IMR-90 (cell line): ENCODE results near the gene ZNF423. TPM values are rescaled to one million over a fixed set of nuclear protein-coding genes. Genes with fewer than 3 reads are reported as not detected.

Experiments used
- ATAC-seq: fragments of 200-7000 bp; cut with Tn5 transposase; 2 replicates; pipeline ENCODE4 v1.9.1; 2020; ENCODE audit warnings: low read depth, mild to moderate bottlenecking, moderate library complexity
- BruUV-seq: library from RNA; stranded (reverse); fragments of 400-500 nt; replicated peaks from 2 replicates; lab custom pipeline; 2021; lab: Mats Ljungman, UMichigan
- CTCF ChIA-PET: fragments of 300-600 bp; formaldehyde crosslinking; extraction: SDS; loops from one replicate; lab custom pipeline; 2021; ENCODE audit warnings: antibody characterized with exemption; lab: Yijun Ruan, JAX
- POLR2A ChIA-PET: fragments of 300-600 bp; sonication (Branson Sonifier 250); formaldehyde crosslinking; loops from one replicate; lab custom pipeline; 2022; ENCODE audit warnings: antibody characterized with exemption; ENCODE audit not compliant: unreplicated experiment; lab: Charles Lee
- DNase-seq: peaks from one replicate; pipeline ENCODE4 v3.0.0; 2013
- H2AFZ ChIP-seq: replicated peaks from 2 replicates; pipeline ENCODE3; 2013; ENCODE audit warnings: low read length, mild to moderate bottlenecking; ENCODE audit not compliant: poor library complexity
- H2AK5ac ChIP-seq: 2 replicates; pipeline ENCODE4 v1.6.1; 2013; ENCODE audit warnings: low read depth, low read length, inconsistent platforms
- H2AK9ac ChIP-seq: replicated peaks from 2 replicates; pipeline ENCODE3; 2013; ENCODE audit warnings: mild to moderate bottlenecking, low read depth, low read length, moderate library complexity; ENCODE audit not compliant: poor library complexity
- H2BK120ac ChIP-seq: 2 replicates; pipeline ENCODE4 v1.6.1; 2013; ENCODE audit warnings: low read depth, low read length, inconsistent platforms
- H2BK15ac ChIP-seq: 3 replicates; pipeline ENCODE4 v1.6.1; 2013; ENCODE audit warnings: low read depth, low read length, inconsistent platforms
- H2BK20ac ChIP-seq: 2 replicates; pipeline ENCODE4 v1.6.1; 2013; ENCODE audit warnings: low read depth, mild to moderate bottlenecking, inconsistent platforms, low read length, moderate library complexity
- H2BK5ac ChIP-seq: 2 replicates; pipeline ENCODE4 v1.6.1; 2013; ENCODE audit warnings: mild to moderate bottlenecking, low read depth, low read length, inconsistent platforms; ENCODE audit not compliant: poor library complexity, severe bottlenecking
- H3K14ac ChIP-seq: replicated peaks from 2 replicates; pipeline ENCODE4 v1.6.1; 2013; ENCODE audit warnings: low read depth, low read length, inconsistent platforms
- H3K18ac ChIP-seq: 2 replicates; pipeline ENCODE4 v1.6.1; 2013; ENCODE audit warnings: low read depth, low read length, control low read depth
- H3K23ac ChIP-seq: 2 replicates; pipeline ENCODE4 v1.6.1; 2013; ENCODE audit warnings: low read depth, low read length, inconsistent platforms
- H3K27ac ChIP-seq: 2 replicates; pipeline ENCODE4 v1.5.1; 2013; ENCODE audit warnings: mild to moderate bottlenecking, control low read depth, low read length; ENCODE audit not compliant: insufficient read depth
- H3K27me3 ChIP-seq: 2 replicates; pipeline ENCODE4 v1.6.1; 2013; ENCODE audit warnings: low read length; ENCODE audit not compliant: control insufficient read depth, insufficient read depth
- H3K36me3 ChIP-seq: 2 replicates; pipeline ENCODE4 v1.6.1; 2013; ENCODE audit warnings: low read length, mixed read lengths; ENCODE audit not compliant: control insufficient read depth, insufficient read depth
- H3K4ac ChIP-seq: 2 replicates; pipeline ENCODE4 v1.6.1; 2013; ENCODE audit warnings: low read depth, low read length, inconsistent platforms
- H3K4me1 ChIP-seq: 2 replicates; pipeline ENCODE4 v1.6.1; 2013; ENCODE audit warnings: low read length, mixed read lengths; ENCODE audit not compliant: control insufficient read depth, insufficient read depth
- H3K4me2 ChIP-seq: 2 replicates; pipeline ENCODE4 v1.6.1; 2013; ENCODE audit warnings: low read depth, mild to moderate bottlenecking, control low read depth, low read length, moderate library complexity
- H3K4me3 ChIP-seq: 2 replicates; pipeline ENCODE4 v1.5.1; 2013; ENCODE audit warnings: low read depth, mild to moderate bottlenecking, control low read depth, low read length, moderate library complexity; ENCODE audit not compliant: insufficient read depth
- H3K56ac ChIP-seq: 2 replicates; pipeline ENCODE4 v1.6.1; 2013; ENCODE audit warnings: low read length, inconsistent platforms; ENCODE audit not compliant: insufficient read depth; ENCODE audit errors: extremely low read depth
- H3K79me1 ChIP-seq, 2 experiments: 2 replicates each; pipeline ENCODE4 v1.6.1; 2013; ENCODE audit warnings: low read length in 2 of 2, inconsistent platforms in 1 of 2, low read depth in 1 of 2
- H3K9ac ChIP-seq: 2 replicates; pipeline ENCODE4 v1.6.1; 2013; ENCODE audit warnings: low read depth, low read length, control low read depth
- H3K9me1 ChIP-seq: 2 replicates; pipeline ENCODE4 v1.6.1; 2013; ENCODE audit warnings: low read length, inconsistent platforms; ENCODE audit not compliant: insufficient read depth
- H3K9me3 ChIP-seq: 2 replicates; pipeline ENCODE4 v1.6.1; 2013; ENCODE audit warnings: low read length; ENCODE audit not compliant: control insufficient read depth, insufficient read depth
- H4K20me1 ChIP-seq: 2 replicates; pipeline ENCODE4 v1.6.1; 2013; ENCODE audit warnings: low read length, inconsistent platforms; ENCODE audit not compliant: insufficient read depth
- H4K5ac ChIP-seq: 2 replicates; pipeline ENCODE4 v1.6.1; 2013; ENCODE audit warnings: mild to moderate bottlenecking, low read depth, low read length, control low read depth
- H4K8ac ChIP-seq, 2 experiments: 2 replicates each; pipeline ENCODE4 v1.6.1; 2013; ENCODE audit warnings: low read depth in 2 of 2, low read length in 2 of 2, control low read depth in 1 of 2, inconsistent platforms in 1 of 2
- H4K91ac ChIP-seq: 2 replicates; pipeline ENCODE4 v1.6.1; 2013; ENCODE audit warnings: low read depth, low read length, inconsistent platforms; ENCODE audit not compliant: insufficient read depth
- BHLHE40 ChIP-seq: fragments of 150-350 bp; IDR thresholded peaks from 2 replicates; pipeline ENCODE4 v1.6.1; 2016; ENCODE audit warnings: mild to moderate bottlenecking, low read depth, low read length
- CEBPB ChIP-seq: IDR thresholded peaks from 2 replicates; pipeline ENCODE4 v1.6.1; 2012; ENCODE audit warnings: low read depth, low read length, improper control_type of control experiment
- CHD1 ChIP-seq: IDR thresholded peaks from 2 replicates; pipeline ENCODE4 v1.6.1; 2012; ENCODE audit warnings: low read depth, low read length, improper control_type of control experiment
- FOS ChIP-seq: fragments of 150-350 bp; IDR thresholded peaks from 2 replicates; pipeline ENCODE4 v1.6.1; 2016; ENCODE audit warnings: low read depth, low read length
- MAFK ChIP-seq: IDR thresholded peaks from 2 replicates; pipeline ENCODE4 v1.6.1; 2012; ENCODE audit warnings: low read depth, low read length, improper control_type of control experiment
- MAZ ChIP-seq: IDR thresholded peaks from 2 replicates; pipeline ENCODE4 v1.6.1; 2012; ENCODE audit warnings: low read depth, mild to moderate bottlenecking, low read length, improper control_type of control experiment, moderate library complexity, borderline replicate concordance
- MXI1 ChIP-seq: IDR thresholded peaks from 2 replicates; pipeline ENCODE4 v1.6.1; 2012; ENCODE audit warnings: low read depth, mild to moderate bottlenecking, low read length, moderate library complexity, borderline replicate concordance
- POLR2A ChIP-seq: IDR thresholded peaks from 2 replicates; pipeline ENCODE4 v1.6.1; 2012; ENCODE audit warnings: mild to moderate bottlenecking, low read depth, low read length
- SMC3 ChIP-seq: fragments of 150-350 bp; IDR thresholded peaks from 2 replicates; pipeline ENCODE4 v1.6.1; 2016; ENCODE audit warnings: low read depth, mild to moderate bottlenecking, antibody characterized with exemption, low read length, moderate library complexity
- USF2 ChIP-seq: fragments of 150-350 bp; IDR thresholded peaks from 2 replicates; pipeline ENCODE4 v1.6.1; 2017; ENCODE audit warnings: mild to moderate bottlenecking, antibody characterized with exemption, low read length, low read depth
- WGBS, 2 experiments: methylation state at CpG; one replicate each; pipeline versions ENCODE4 v1.1.5 to v1.1.7; 2013; ENCODE audit warnings: missing lambda C conversion rate in 2 of 2; ENCODE audit not compliant: insufficient read length in 1 of 2; ENCODE audit errors: extremely low coverage in 2 of 2; 5-methylcytosine and 5-hydroxymethylcytosine counted together
- dilution Hi-C: fragments of 300-500 bp; cut with HindIII; formaldehyde crosslinking; loops from one replicate; pipeline ENCODE4 v1.14.3; 2018; ENCODE audit warnings: low sequenced_read_pairs; ENCODE audit not compliant: unreplicated experiment
- in situ Hi-C: fragments of 300-500 bp; cut with MboI; formaldehyde crosslinking; loops from 3 replicates; pipeline ENCODE4 v1.14.3; 2019; ENCODE audit warnings: low sequenced_read_pairs, inconsistent platforms, mixed read lengths
- intact Hi-C: fragments of 100-400 bp; cut with micrococcal nuclease; formaldehyde crosslinking; loops from 2 replicates; pipeline ENCODE4 v1.10.0; 2022
- polyA plus RNA-seq, 3 experiments: library from polyadenylated mRNA; depleted of rRNA; stranded (reverse); fragments of >200 nt; gene quantifications; 2 replicates each; pipeline ENCODE4 v1.2.3, GENCODE V29; 2012; ENCODE audit warnings: low replicate concordance in 1 of 3
- total RNA-seq: library from RNA; depleted of rRNA; stranded (reverse); fragments of >200 nt; gene quantifications from 2 replicates; pipeline ENCODE4 v1.2.3, GENCODE V29; 2012

The ZNF423 gene
- total and polyA plus RNA-seq, 2 of the 4 experiments (the other 2 are of a cell fraction), result under 0.01 to 0.10 TPM

DNA sequence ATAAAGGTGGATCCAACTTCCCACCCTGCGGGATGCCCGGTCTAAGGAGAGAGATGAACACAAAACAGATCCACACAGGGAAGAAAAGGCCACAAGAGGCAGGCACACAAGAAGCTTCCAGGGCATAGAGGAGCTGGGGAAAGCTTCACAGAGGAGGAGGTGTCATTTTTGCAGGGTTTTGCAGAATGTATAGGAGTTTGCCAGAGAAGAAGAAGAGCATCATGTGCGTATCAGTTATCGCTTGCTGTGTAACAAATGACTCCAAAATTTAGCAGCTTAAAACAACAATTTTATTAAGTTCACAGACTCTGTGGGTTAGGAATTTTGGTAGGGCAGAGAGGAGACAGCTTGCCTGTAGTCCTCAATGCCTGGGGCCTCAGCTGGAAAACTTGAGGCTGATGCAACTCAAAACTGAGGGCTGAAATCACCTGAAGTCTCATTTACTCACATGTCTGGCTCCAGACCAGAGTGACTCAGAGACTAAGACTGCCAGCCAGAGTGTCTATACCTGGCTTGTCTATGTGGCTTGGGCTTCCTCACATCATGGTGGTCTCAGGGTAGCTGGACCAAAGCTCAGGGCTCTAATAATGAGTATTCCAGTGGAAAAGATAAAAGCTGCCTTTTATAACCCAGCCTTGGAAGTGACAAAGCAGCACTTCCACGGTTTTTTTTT lies 33.9 kb upstream of the ZNF423 start:
- no peak for DNase-seq
- dilution Hi-C loops, result no loop called here

More for the DNA sequence above, 33.9 kb upstream of the ZNF423 start:
- no peak overlapping the region for H3K23ac ChIP-seq
- no peak overlapping the region for H3K4ac ChIP-seq
- H2AK9ac ChIP-seq, result no peak overlapping the region
- H3K9me3 ChIP-seq, result no peaks in the 10 kb centered on the region
- H2BK20ac ChIP-seq, result no peak overlapping the region
- in situ Hi-C loops, result no loop called here
- ChIA-PET CTCF (interaction anchor here (0.6 kb wide), 1 partner anchor 505 kb away, joined by 4 read pairs; no protein-coding TSS in a partner anchor), POLR2A (no interaction called here)
- no peak for ATAC-seq
- H3K27me3 ChIP-seq, result peaks cover 1% of the 10 kb centered on the region
- H4K8ac ChIP-seq, result no peak overlapping the region
- no peaks in the 10 kb centered on the region for H4K20me1 ChIP-seq
- no peak overlapping the region for H3K18ac ChIP-seq
- no peaks in the 10 kb centered on the region for H3K4me1 ChIP-seq
- H2AK5ac ChIP-seq, result no peak overlapping the region
- H2BK120ac ChIP-seq, result no peak overlapping the region
- H3K4me3 ChIP-seq, result no peak overlapping the region
- no peak overlapping the region for H4K91ac ChIP-seq
- no peak overlapping the region for H3K27ac ChIP-seq
- WGBS, 2 experiments, result no CpG with 5 or more reads among the region's 5 CpGs
- H2BK5ac ChIP-seq, result no peak overlapping the region
- BruUV-seq, result no TSS peak
- intact Hi-C loops, result no loop called here
- no peak overlapping the region for H3K56ac ChIP-seq
- no peaks in the 10 kb centered on the region for H3K9me1 ChIP-seq
- no peak overlapping the region for H3K4me2 ChIP-seq
- H2AFZ ChIP-seq, result no peak overlapping the region
- H4K5ac ChIP-seq, result no peak overlapping the region
- no peak overlapping the region for H3K9ac ChIP-seq
- TF ChIP-seq POLR2A, result no peak
- no peak for TF ChIP-seq CEBPB
- TF ChIP-seq MAFK, result no peak
- TF ChIP-seq SMC3, result no peak
- TF ChIP-seq BHLHE40, result no peak
- TF ChIP-seq FOS, result no peak
- no peak for TF ChIP-seq USF2
- TF ChIP-seq CHD1, result no peak
- no peak for TF ChIP-seq MAZ
- TF ChIP-seq MXI1, result no peak
- no peaks in the 10 kb centered on the region for H3K79me1 ChIP-seq
- no peak overlapping the region for H2BK15ac ChIP-seq
- no peak overlapping the region for H3K14ac ChIP-seq
- H3K36me3 ChIP-seq, result no peaks in the 10 kb centered on the region
